Measurements from ENCODE around the gene DDI2.

Gene DDI2

DNA sequence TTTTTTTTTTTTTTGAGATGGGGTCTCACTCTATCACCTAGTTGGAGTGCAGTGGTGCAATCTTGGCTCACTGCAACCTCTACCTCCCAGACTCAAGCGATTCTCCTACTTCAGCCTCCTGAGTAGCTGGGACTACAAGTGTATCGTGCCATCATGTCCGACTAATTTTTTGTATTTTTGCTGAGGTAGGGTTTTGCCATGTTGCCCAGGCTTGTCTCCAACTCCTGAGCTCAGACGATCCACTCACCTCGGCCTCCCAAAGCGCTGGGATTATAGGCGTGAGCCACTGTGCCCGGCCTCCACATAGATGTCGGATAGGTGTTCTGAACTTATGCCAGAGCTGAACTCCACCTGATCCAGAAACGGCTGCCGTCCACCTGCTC is 87.9 kb downstream of the DDI2 start:
- no peak for DNase-seq

DNA sequence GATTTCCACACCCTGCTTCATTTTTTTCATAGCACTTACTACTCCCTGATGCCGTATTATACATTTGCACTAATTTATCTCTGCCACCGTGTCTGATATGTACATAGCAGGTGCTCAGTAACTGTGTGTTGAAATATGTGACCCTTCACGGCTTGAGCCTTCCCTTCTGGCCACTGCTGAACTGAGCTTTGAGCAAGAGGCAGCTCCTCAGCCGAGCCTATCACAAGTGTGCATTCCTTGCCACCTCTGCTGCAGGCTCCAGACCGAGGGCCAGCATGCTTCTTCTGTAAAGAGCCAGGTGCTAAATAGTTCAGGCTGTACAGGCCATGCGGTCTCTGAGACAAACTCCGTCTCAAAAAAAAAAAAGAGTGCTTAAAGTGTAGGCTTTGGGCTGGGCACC is 89.5 kb downstream of the DDI2 start:
- no peak for DNase-seq

DNA sequence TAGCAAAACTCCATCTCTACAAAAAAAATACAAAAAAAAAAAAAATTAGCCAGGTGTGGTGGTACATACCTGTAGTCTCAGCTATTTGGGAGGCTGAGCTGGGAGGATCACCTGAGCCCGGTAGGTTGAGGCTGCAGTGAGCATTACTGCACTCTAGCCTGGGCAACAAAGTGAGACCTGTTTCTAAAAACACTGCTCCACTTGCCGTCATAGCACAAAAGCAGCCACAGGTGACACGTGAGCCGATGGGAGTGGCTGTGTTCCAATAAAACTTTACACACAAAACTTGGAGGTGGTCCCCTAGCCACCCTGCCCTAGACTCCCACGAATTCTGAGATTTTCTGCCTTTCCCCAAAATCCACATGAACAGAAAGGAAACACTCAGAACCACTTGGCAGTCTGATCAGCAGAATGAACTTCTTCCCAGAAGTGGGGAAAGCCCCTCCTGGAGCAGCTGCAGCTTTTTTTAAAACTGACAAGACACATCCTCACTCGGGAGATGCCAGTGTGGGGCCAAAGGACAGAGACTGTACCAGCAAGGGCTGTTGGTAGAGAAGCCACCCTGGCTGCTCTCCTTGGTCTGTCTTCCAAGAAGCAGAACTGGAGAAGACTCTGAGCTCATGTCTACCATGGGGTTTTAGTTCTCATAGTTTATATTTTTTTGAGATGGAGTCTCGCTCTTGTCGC is 90.1 kb downstream of the DDI2 start:
- DNase-seq = no peak

DNA sequence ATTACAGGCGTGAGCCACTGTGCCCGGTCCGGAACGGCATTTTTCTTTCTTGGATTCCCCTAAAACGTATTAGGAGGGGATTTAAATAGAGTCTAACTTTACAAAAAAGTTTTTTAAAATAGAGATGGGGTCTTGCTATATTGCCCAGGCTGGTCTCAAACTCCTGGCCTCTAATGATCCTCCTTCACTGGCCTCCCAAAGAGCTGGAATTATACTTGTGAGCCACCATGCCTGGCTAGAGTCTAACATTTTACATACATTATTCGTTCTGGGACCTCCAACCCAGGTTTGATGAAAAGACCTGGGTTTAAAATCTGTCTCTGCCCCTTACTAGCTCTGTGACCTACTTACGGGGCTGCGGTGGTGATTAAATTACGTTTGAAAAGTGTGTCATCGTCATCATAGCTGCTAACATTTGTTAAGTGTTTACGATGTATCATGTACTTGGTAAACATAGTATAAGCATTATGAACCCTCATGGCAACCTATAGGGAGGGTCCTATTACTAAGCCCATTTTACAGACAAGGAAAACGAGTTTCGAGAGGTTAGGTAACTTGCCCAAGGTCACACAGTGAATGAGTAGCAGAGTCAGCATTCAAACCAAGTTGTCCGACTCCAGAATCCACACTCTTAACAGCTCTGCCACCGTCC is 91.4 kb downstream of the DDI2 start:
- no peak for DNase-seq

DNA sequence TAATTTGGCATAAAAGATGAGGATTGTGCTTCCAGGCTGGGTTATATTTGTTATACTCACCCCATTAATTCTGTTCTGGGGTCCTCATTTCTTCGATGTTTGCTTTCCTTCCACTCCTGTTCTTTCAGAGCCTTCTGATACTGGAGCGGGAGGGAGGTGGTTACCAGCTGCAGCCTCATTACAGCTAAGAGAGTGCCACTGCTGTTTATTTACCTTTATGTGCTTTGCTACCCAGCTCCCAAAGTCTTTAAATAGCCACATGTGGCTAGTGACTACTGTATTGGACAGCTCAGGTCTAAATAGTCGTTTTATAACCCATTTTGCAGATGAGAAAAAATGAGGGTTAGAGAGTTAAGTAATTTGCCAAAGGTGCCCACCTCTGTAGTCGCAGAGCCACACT is 92.0 kb downstream of the DDI2 start:
- no peak for DNase-seq

DNA sequence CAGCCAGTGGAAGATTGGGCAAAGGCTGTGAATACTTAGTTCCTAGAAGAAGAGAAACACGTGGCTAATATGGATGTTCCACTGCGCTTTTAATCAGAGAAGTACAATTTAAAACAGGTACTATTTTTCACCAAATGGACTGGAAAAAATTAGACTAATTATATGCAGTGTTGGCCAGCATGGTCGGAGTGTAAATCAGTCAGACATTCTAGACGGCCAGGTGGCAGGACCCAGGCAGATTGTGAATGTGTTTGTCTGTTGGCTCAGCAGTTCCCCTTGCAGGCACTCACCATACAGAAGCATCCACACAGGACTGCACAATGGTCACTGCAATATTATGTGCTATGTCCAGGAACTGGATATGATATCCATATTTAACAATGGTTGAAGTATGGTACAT is 94.9 kb downstream of the DDI2 start:
- no peak for DNase-seq

DNA sequence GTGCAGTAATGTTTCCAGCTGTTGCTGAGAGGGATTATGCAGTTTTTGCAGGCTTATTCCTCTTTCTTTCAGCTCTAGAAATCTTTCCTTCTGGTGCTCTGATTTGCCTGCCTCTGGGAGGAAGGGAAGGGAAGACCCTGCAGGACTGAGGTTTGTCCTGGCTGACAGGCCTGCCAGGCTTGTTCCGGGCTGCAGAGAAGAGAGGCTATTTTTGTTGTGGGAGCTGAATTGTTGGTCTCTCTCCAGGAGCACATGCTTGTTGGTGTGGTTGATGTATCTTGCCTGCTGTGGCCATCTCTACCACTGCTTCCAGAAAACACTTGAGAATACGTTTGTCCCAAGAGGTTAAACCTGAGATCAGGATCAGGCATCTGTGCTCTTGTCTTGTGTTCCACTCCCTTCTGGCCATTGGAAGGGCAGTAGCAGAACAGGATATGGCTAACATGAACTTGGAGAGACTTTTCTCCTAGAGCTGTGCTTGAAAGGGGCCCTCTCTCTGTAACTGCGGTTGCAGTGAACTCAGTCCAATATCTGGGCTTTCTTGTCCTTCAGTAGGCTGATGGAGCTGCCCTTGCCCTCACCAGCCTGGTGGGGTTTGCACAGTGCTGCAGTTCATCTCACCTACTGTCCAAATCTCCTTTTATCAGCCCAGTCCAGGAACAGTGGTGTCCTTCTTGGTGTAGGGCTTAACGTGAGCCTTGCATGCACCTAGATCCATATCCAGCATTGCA is 97.3 kb downstream of the DDI2 start:
- DNase-seq = no peak

DNA sequence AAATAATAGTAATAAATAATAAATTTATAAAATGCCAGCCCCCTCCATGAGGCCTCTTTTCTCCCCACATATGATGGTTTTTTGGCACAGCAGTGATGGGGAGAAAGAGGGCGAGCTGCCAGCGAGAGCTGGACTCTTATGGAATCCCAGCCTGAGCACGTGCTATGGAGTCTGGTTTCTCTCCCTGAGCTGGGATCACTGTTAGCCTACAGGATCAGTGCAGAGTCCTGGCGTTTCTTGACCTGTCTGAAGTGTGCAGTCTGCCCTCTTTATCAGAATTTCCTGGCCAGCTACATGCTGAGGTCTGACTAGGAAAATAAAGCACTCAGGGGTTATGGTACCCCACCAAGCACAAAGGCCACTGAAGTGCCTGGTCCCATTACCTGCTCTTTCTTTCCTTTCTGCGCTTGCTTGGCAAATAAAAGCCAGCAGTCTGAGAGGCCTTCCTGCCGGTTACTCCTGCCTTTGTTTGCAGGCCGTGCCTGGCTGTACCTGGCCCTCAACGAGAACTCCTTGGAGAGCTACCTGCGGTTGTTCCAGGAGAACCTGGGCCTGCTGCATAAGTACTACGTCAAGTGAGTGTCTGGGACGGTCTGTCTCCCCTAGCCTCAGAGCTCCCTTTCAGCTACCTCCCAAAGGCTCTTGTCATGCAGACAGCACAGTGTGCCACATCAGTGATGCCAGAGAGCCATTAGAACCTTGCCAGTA is 100.3 kb downstream of the DDI2 start:
- no peak for DNase-seq

DNA sequence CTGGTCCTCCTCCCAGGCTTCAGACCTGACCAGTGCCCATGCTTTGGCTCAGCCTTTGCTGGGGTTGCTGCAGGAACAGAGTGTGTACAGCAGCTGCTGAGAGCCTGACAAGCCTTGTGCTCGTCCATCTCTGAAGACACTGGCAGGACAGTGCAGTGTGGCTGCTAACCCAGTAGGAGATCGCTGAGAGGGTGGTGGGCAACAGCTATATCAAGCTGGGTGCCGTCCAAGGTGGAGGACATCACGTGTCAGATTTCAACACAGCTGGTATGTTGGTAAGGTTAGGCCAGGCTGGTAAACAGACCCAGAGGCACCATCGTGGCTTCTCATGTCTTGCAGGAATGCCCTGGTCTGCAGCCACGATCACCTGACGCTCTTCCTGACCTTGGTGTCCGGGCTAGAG is 100.9 kb downstream of the DDI2 start:
- DNase-seq = no peak
